Gastrocnemius medialis (tissue), 4 donors: ENCODE results near the gene TMEM247. TPM values are rescaled to one million over a fixed set of nuclear protein-coding genes. Genes with fewer than 3 reads are reported as not detected.

Experiments used
- ATAC-seq, 2 donors: fragments of 150-250 bp; one replicate each; pipeline ENCODE4 v1.9.1; 2016
- DNase-seq, 2 donors: peaks; one replicate each; pipeline ENCODE4 v3.0.0-alpha.2; 2019
- H3K27ac ChIP-seq, 4 donors: fragments of 200-600 bp; sonication (generic); 1 replicate in 1 of 4; 2 replicates in 3 of 4; pipeline ENCODE4 v1.5.1; 2016 to 2018; ENCODE audit warnings: mild to moderate bottlenecking in 2 of 4, moderate library complexity in 1 of 4
- H3K27me3 ChIP-seq, 3 donors: fragments of 200-600 bp; sonication (generic) in 2 of 3; 1 replicate in 1 of 3; 2 replicates in 2 of 3; pipeline versions ENCODE4 v1.5.1 to v1.6.0; 2016 to 2019; ENCODE audit warnings: mild to moderate bottlenecking in 1 of 3, moderate library complexity in 1 of 3
- H3K36me3 ChIP-seq, 2 donors: fragments of 200-600 bp; sonication (generic) in 1 of 2; one replicate each; pipeline ENCODE4 v1.5.1; 2017 to 2018
- H3K4me1 ChIP-seq, 2 donors: fragments of 200-600 bp; sonication (generic) in 1 of 2; one replicate each; pipeline ENCODE4 v1.5.1; 2016 to 2017; ENCODE audit warnings: mild to moderate bottlenecking in 2 of 2
- H3K4me3 ChIP-seq, 4 donors: fragments of 200-600 bp; sonication (generic) in 3 of 4; 1 replicate in 1 of 4; 2 replicates in 3 of 4; pipeline ENCODE4 v1.5.1; 2016 to 2019; ENCODE audit warnings: mild to moderate bottlenecking in 2 of 4
- H3K9me3 ChIP-seq, 3 donors: fragments of 200-600 bp; sonication (generic) in 2 of 3; 1 replicate in 1 of 3; 2 replicates in 2 of 3; pipeline ENCODE4 v1.5.1; 2016 to 2019
- CTCF ChIP-seq, 5 experiments: fragments of 450-650 bp in 3 of 5; fragments of 200-600 bp in 2 of 5; sonication (generic) in 2 of 5; IDR thresholded peaks in 4 of 5; conservative IDR thresholded peaks in 1 of 5; 1 replicate in 4 of 5; 2 replicates in 1 of 5; pipeline ENCODE4 v1.5.1; 2016 to 2019; ENCODE audit warnings: antibody characterized with exemption in 5 of 5, mild to moderate bottlenecking in 3 of 5, moderate library complexity in 3 of 5
- POLR2A ChIP-seq, 2 donors: fragments of 450-650 bp; IDR thresholded peaks; one replicate each; pipeline ENCODE4 v1.6.1; 2017; ENCODE audit warnings: antibody characterized with exemption in 2 of 2, mild to moderate bottlenecking in 2 of 2, moderate library complexity in 2 of 2
- in situ Hi-C, 4 donors: fragments of 200-750 bp; cut with MboI; loops; one replicate each; pipeline versions ENCODE4 v1.15.0 to v1.8.0; 2017; ENCODE audit warnings: low sequenced_read_pairs in 4 of 4
- intact Hi-C: fragments of 100-400 bp; cut with DNase I; formaldehyde crosslinking; loops from one replicate; pipeline ENCODE4 v1.15.1; 2023; ENCODE audit warnings: low total_unique reads
- total RNA-seq, 4 donors: library from RNA; depleted of rRNA; stranded (reverse); fragments of >200 nt; gene quantifications; one replicate each; pipeline versions ENCODE4 v1.1.0 to v1.2.3, GENCODE V29; 2016

Gene TMEM247
- total RNA-seq, 4 donors from 2014 or later: not detected

- no peak for DNase-seq
These were observed 32.3 kb upstream of the TMEM247 start for GRCh38 chr2:46446871-46447568.

GRCh38 chr2:46447649-46448048, 31.7 kb upstream of the TMEM247 start:
- no peak for ATAC-seq
- peaks cover 3 to 5% of the 10 kb centered on the region in 2 donors for H3K4me1 ChIP-seq
- in situ Hi-C loops: no loop called here
- no peak overlapping the region for H3K27ac ChIP-seq
- no peak for DNase-seq
- no peak overlapping the region for H3K4me3 ChIP-seq
- H3K27me3 ChIP-seq: no peaks in the 10 kb centered on the region
- no peaks in the 10 kb centered on the region for H3K9me3 ChIP-seq
- no peak for TF ChIP-seq CTCF (IDR thresholded peaks at IDR 0.05 in 4 of 5, conservative IDR thresholded peaks at IDR 0.05 in 1 of 5)
- TF ChIP-seq POLR2A (IDR thresholded peaks at IDR 0.05): no peak
- H3K36me3 ChIP-seq: no peaks in the 10 kb centered on the region
- intact Hi-C loops: no loop called here

More at GRCh38 chr2:46446871-46447568, 32.3 kb upstream of the TMEM247 start:
- H3K36me3 ChIP-seq: no peaks in the 10 kb centered on the region
- intact Hi-C loops: no loop called here
- in situ Hi-C loops: no loop called here
- no peak for ATAC-seq
- peaks cover 3 to 5% of the 10 kb centered on the region in 2 donors for H3K4me1 ChIP-seq
- no peak overlapping the region for H3K27ac ChIP-seq
- H3K4me3 ChIP-seq: no peak overlapping the region
- H3K27me3 ChIP-seq: no peaks in the 10 kb centered on the region
- TF ChIP-seq POLR2A (IDR thresholded peaks at IDR 0.05) (no peak), CTCF (IDR thresholded peaks at IDR 0.05 in 4 of 5, conservative IDR thresholded peaks at IDR 0.05 in 1 of 5) (no peak)
- no peaks in the 10 kb centered on the region for H3K9me3 ChIP-seq

DNA sequence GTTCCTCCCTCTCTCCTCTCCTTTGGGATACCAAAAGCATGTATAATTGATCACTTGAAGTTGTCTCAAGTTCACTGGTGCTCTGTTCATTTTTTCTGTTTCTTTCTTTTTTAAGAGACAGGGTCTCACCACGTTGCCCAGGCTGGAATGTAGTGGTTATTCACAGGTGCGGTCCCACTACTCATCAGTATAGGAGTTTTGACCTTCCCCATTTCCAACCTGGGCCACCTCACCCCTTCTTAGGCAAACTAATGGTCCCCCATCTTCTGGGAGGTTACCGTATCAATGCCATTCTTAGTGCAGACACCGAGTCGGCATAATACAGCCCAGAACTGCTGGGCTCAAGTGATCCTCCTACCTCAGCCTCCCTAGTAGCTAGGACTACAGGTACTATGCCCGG, 31.3 kb upstream of the TMEM247 start:
- Histone ChIP-seq H3K36me3 (no peaks in the 10 kb centered on the region), H3K27ac (no peak overlapping the region), H3K9me3 (no peaks in the 10 kb centered on the region), H3K4me3 (no peak overlapping the region), H3K4me1 (peaks cover 3 to 5% of the 10 kb centered on the region in 2 donors), H3K27me3 (no peaks in the 10 kb centered on the region)
- DNase-seq (no peak), ATAC-seq (no peak)
- no peak for TF ChIP-seq CTCF (IDR thresholded peaks at IDR 0.05 in 4 of 5, conservative IDR thresholded peaks at IDR 0.05 in 1 of 5)
- no peak for TF ChIP-seq POLR2A (IDR thresholded peaks at IDR 0.05)
- intact Hi-C loops: no loop called here
- in situ Hi-C loops: no loop called here

GRCh38 chr2:46448641-46449040, 30.7 kb upstream of the TMEM247 start:
- no peaks in the 10 kb centered on the region for H3K9me3 ChIP-seq
- no peaks in the 10 kb centered on the region for H3K36me3 ChIP-seq
- DNase-seq (no peak), ATAC-seq (no peak)
- intact Hi-C loops: no loop called here
- H3K4me1 ChIP-seq: peaks cover 3 to 5% of the 10 kb centered on the region in 2 donors
- no peaks in the 10 kb centered on the region for H3K27me3 ChIP-seq
- in situ Hi-C loops: no loop called here
- H3K27ac ChIP-seq: no peak overlapping the region
- H3K4me3 ChIP-seq: no peak overlapping the region
- TF ChIP-seq CTCF (IDR thresholded peaks at IDR 0.05 in 4 of 5, conservative IDR thresholded peaks at IDR 0.05 in 1 of 5) (no peak), POLR2A (IDR thresholded peaks at IDR 0.05) (no peak)

GRCh38 chr2:46449700-46450099, 29.7 kb upstream of the TMEM247 start:
- no peak overlapping the region for H3K4me3 ChIP-seq
- TF ChIP-seq POLR2A (IDR thresholded peaks at IDR 0.05) (no peak), CTCF (IDR thresholded peaks at IDR 0.05 in 4 of 5, conservative IDR thresholded peaks at IDR 0.05 in 1 of 5) (no peak)
- peaks cover 3 to 5% of the 10 kb centered on the region in 2 donors for H3K4me1 ChIP-seq
- DNase-seq (no peak), ATAC-seq (no peak)
- intact Hi-C loops (no loop called here), in situ Hi-C loops (no loop called here)
- no peaks in the 10 kb centered on the region for H3K27me3 ChIP-seq
- no peaks in the 10 kb centered on the region for H3K9me3 ChIP-seq
- H3K36me3 ChIP-seq: no peaks in the 10 kb centered on the region
- no peak overlapping the region for H3K27ac ChIP-seq
